Urinary bladder (tissue), 4 donors: ENCODE results near the gene APH1B. TPM values are rescaled to one million over a fixed set of nuclear protein-coding genes. Genes with fewer than 3 reads are reported as not detected.
A peak's percentile ranks its signal among the peaks of the same experiment; 100 is the strongest.

Experiments
- DNase-seq: peaks from one replicate; pipeline ENCODE4 v3.0.0-alpha.2; 2015; ENCODE audit errors: extremely low spot score
- H3K27ac ChIP-seq: one replicate; pipeline ENCODE4 v1.5.1; 2013; ENCODE audit warnings: low read depth, mild to moderate bottlenecking, moderate library complexity
- H3K36me3 ChIP-seq: one replicate; pipeline ENCODE4 v1.6.1; 2013; ENCODE audit warnings: mild to moderate bottlenecking, moderate library complexity; ENCODE audit not compliant: insufficient read depth
- H3K4me1 ChIP-seq: one replicate; pipeline ENCODE4 v1.6.1; 2013; ENCODE audit warnings: mild to moderate bottlenecking, moderate library complexity; ENCODE audit not compliant: insufficient read depth
- H3K4me3 ChIP-seq: one replicate; pipeline ENCODE4 v1.5.1; 2013; ENCODE audit warnings: low read depth, low read length
- WGBS: extraction: QIAGEN DNeasy Blood & Tissue Kit; methylation state at CpG from one replicate; pipeline ENCODE4 v1.1.7; 2013; 5-methylcytosine and 5-hydroxymethylcytosine counted together
- polyA plus RNA-seq: library from polyadenylated mRNA; stranded (reverse); fragments of 200-250 nt; gene quantifications from one replicate; pipeline ENCODE4 v1.2.3, GENCODE V29; 2013
- total RNA-seq: library from RNA; depleted of rRNA; stranded (reverse); fragments of >200 nt; gene quantifications from one replicate; pipeline ENCODE4 v1.2.3, GENCODE V29; 2014
- donor health status: healthy with polysubstance abuse.
- donor health status: healthy.

APH1B gene
- total and polyA plus RNA-seq, 2 donors: 10.9 to 20.2 TPM

GRCh38 chr15:63243101-63243500, 34.3 kb upstream of the APH1B start:
- no peaks in the 10 kb centered on the region for H3K4me1 ChIP-seq
- no peak overlapping the region for H3K4me3 ChIP-seq
- H3K27ac ChIP-seq: no peak overlapping the region
- no peaks in the 10 kb centered on the region for H3K36me3 ChIP-seq
- WGBS: 62% methylated on average over 1 of the region's 1 CpG
- no peak for DNase-seq

- no peak for DNase-seq
- Histone ChIP-seq H3K27ac (no peak overlapping the region), H3K4me3 (no peak overlapping the region), H3K4me1 (no peaks in the 10 kb centered on the region), H3K36me3 (no peaks in the 10 kb centered on the region)
- 68% methylated on average over 1 of the region's 1 CpG for WGBS
Observed at GRCh38 chr15:63243776-63244175, 33.6 kb upstream of the APH1B start.

- Histone ChIP-seq H3K36me3 (no peaks in the 10 kb centered on the region), H3K27ac (no peak overlapping the region), H3K4me1 (no peaks in the 10 kb centered on the region), H3K4me3 (no peak overlapping the region)
- WGBS: 50% methylated on average over 4 of the region's 4 CpGs
- DNase-seq: no peak
Observed at GRCh38 chr15:63244399-63244798, 33.0 kb upstream of the APH1B start.

- WGBS: 53% methylated on average over 5 of the region's 5 CpGs
- DNase-seq: no peak
- peak overlapping the region; percentile 23 for H3K27ac ChIP-seq
- no peaks in the 10 kb centered on the region for H3K4me1 ChIP-seq
- H3K36me3 ChIP-seq: no peaks in the 10 kb centered on the region
- H3K4me3 ChIP-seq: no peak overlapping the region
Observed at GRCh38 chr15:63244976-63245645, 32.3 kb upstream of the APH1B start.

GRCh38 chr15:63246691-63247469, 30.5 kb upstream of the APH1B start:
- DNase-seq: no peak
- WGBS: 77% methylated on average over 5 of the region's 5 CpGs
- no peaks in the 10 kb centered on the region for H3K36me3 ChIP-seq
- H3K4me3 ChIP-seq: no peak overlapping the region
- no peak overlapping the region for H3K27ac ChIP-seq
- no peaks in the 10 kb centered on the region for H3K4me1 ChIP-seq

GRCh38 chr15:63250312-63250965, 27.0 kb upstream of the APH1B start:
- Histone ChIP-seq H3K27ac (no peak overlapping the region), H3K36me3 (no peaks in the 10 kb centered on the region), H3K4me3 (no peak overlapping the region), H3K4me1 (no peaks in the 10 kb centered on the region)
- no peak for DNase-seq
- WGBS: 93% methylated on average over 4 of the region's 4 CpGs

GRCh38 chr15:63251701-63252100, 25.7 kb upstream of the APH1B start:
- 92% methylated on average over 2 of the region's 2 CpGs for WGBS
- H3K4me3 ChIP-seq: no peak overlapping the region
- peaks cover 2% of the 10 kb centered on the region for H3K36me3 ChIP-seq
- H3K4me1 ChIP-seq: no peaks in the 10 kb centered on the region
- no peak overlapping the region for H3K27ac ChIP-seq
- DNase-seq: no peak

- Histone ChIP-seq H3K4me3 (no peak overlapping the region), H3K27ac (no peak overlapping the region), H3K36me3 (peaks cover 2% of the 10 kb centered on the region), H3K4me1 (no peaks in the 10 kb centered on the region)
- 96% methylated on average over 2 of the region's 2 CpGs for WGBS
- DNase-seq: no peak
Observed at GRCh38 chr15:63252292-63252691, 25.1 kb upstream of the APH1B start.

- Histone ChIP-seq H3K36me3 (peaks cover 2% of the 10 kb centered on the region), H3K4me3 (no peak overlapping the region), H3K4me1 (no peaks in the 10 kb centered on the region), H3K27ac (no peak overlapping the region)
- no peak for DNase-seq
- WGBS: 72% methylated on average over 2 of the region's 2 CpGs
Observed at GRCh38 chr15:63254991-63255390, 22.4 kb upstream of the APH1B start.

GRCh38 chr15:63255489-63255990, 21.9 kb upstream of the APH1B start:
- DNase-seq: no peak
- H3K27ac ChIP-seq: no peak overlapping the region
- no peak overlapping the region for H3K4me3 ChIP-seq
- H3K4me1 ChIP-seq: no peaks in the 10 kb centered on the region
- peaks cover 2% of the 10 kb centered on the region for H3K36me3 ChIP-seq
- WGBS: 54% methylated on average over 1 of the region's 1 CpG

GRCh38 chr15:63256433-63257274, 20.8 kb upstream of the APH1B start:
- no peak for DNase-seq
- WGBS: 45% methylated on average over 5 of the region's 5 CpGs
- Histone ChIP-seq H3K4me1 (no peaks in the 10 kb centered on the region), H3K27ac (no peak overlapping the region), H3K36me3 (peaks cover 2% of the 10 kb centered on the region), H3K4me3 (no peak overlapping the region)

- no peak for DNase-seq
- no peak overlapping the region for H3K27ac ChIP-seq
- no peak overlapping the region for H3K4me3 ChIP-seq
- 93% methylated on average over 2 of the region's 2 CpGs for WGBS
- peaks cover 5% of the 10 kb centered on the region for H3K36me3 ChIP-seq
- no peaks in the 10 kb centered on the region for H3K4me1 ChIP-seq
Observed at GRCh38 chr15:63258658-63259057, 18.7 kb upstream of the APH1B start.

- no peaks in the 10 kb centered on the region for H3K4me1 ChIP-seq
- no peak overlapping the region for H3K4me3 ChIP-seq
- no peak for DNase-seq
- peaks cover 6% of the 10 kb centered on the region for H3K36me3 ChIP-seq
- 80% methylated on average over 5 of the region's 5 CpGs for WGBS
- H3K27ac ChIP-seq: no peak overlapping the region
Observed at GRCh38 chr15:63260791-63261190, 16.6 kb upstream of the APH1B start.
